Endothelial cell of umbilical vein (primary cell): ENCODE measurements around the gene CAMTA1.

Experiments used
- EZH2 ChIP-seq: IDR thresholded peaks from 2 replicates; pipeline ENCODE4 v1.6.1; 2012; ENCODE audit warnings: borderline replicate concordance, low read depth, mild to moderate bottlenecking, moderate library complexity, low read length, inconsistent platforms; ENCODE audit not compliant: severe bottlenecking
- GATA2 ChIP-seq: IDR thresholded peaks from 2 replicates; pipeline ENCODE4 v1.7.0; 2011; ENCODE audit warnings: low read depth, mild to moderate bottlenecking, moderate library complexity, mixed read lengths, low read length; ENCODE audit not compliant: insufficient read length, insufficient read depth
- JUN ChIP-seq: IDR thresholded peaks from 2 replicates; pipeline ENCODE4 v1.6.1; 2011; ENCODE audit warnings: borderline replicate concordance, low read depth; ENCODE audit not compliant: insufficient read length, insufficient read depth
- MYC ChIP-seq: IDR thresholded peaks from one replicate; pipeline ENCODE4 v1.6.1; 2011; ENCODE audit warnings: mild to moderate bottlenecking, low read depth, low read length
- POLR2A ChIP-seq: IDR thresholded peaks from 2 replicates; pipeline ENCODE4 v1.6.1; 2012; ENCODE audit warnings: low read depth, mild to moderate bottlenecking, control low read depth, low read length
- POLR2AphosphoS5 ChIP-seq: IDR thresholded peaks from 2 replicates; pipeline ENCODE4 v1.6.1; 2012; ENCODE audit warnings: low read depth, mild to moderate bottlenecking, control low read depth, low read length, moderate library complexity; ENCODE audit not compliant: insufficient read depth
- TF ChIP-seq, protein P1 (sequence below), 2 donors: IDR thresholded peaks; 1 replicate in 1 of 2; 2 replicates in 1 of 2; pipeline ENCODE4 v1.5.1; 2011; ENCODE audit warnings: low read length in 2 of 2, mild to moderate bottlenecking in 2 of 2, moderate library complexity in 2 of 2, control low read depth in 1 of 2, inconsistent platforms in 1 of 2, low read depth in 1 of 2; ENCODE audit not compliant: insufficient read depth in 1 of 2; ENCODE audit errors: extremely low read depth in 1 of 2
- TF ChIP-seq, protein P2 (sequence below): IDR thresholded peaks from 2 replicates; pipeline ENCODE4 v1.6.1; 2011; ENCODE audit not compliant: insufficient read depth, insufficient read length

DNA sequence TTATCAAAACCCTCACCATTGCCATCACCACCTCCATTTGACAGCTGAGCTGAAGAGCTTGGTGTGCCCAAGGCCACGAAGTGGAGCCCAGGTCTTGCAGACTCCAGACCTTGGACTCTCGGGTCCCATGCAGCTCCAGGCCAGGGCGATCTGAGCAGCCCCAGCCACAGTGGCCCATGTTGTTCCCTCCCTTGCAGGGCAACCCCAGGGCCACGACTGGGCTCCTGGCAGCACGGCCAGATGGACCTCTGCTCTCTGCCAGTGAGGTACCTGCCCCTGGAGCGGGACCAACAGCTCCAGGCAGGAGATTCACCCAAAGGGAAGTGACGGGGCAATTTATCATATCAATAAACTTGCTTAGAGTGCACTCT, 803.2 kb downstream of the CAMTA1 start:
- TF ChIP-seq, protein P1, sequence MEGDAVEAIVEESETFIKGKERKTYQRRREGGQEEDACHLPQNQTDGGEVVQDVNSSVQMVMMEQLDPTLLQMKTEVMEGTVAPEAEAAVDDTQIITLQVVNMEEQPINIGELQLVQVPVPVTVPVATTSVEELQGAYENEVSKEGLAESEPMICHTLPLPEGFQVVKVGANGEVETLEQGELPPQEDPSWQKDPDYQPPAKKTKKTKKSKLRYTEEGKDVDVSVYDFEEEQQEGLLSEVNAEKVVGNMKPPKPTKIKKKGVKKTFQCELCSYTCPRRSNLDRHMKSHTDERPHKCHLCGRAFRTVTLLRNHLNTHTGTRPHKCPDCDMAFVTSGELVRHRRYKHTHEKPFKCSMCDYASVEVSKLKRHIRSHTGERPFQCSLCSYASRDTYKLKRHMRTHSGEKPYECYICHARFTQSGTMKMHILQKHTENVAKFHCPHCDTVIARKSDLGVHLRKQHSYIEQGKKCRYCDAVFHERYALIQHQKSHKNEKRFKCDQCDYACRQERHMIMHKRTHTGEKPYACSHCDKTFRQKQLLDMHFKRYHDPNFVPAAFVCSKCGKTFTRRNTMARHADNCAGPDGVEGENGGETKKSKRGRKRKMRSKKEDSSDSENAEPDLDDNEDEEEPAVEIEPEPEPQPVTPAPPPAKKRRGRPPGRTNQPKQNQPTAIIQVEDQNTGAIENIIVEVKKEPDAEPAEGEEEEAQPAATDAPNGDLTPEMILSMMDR (IDR thresholded peaks at IDR 0.05; ENCODE audit: extremely low read depth in 1 of 2, insufficient read depth in 1 of 2, low read depth in 1 of 2, low read length in 2 of 2) = no peak
- TF ChIP-seq EZH2 = no peak
- TF ChIP-seq, protein P2, sequence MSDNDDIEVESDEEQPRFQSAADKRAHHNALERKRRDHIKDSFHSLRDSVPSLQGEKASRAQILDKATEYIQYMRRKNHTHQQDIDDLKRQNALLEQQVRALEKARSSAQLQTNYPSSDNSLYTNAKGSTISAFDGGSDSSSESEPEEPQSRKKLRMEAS = no peak
- TF ChIP-seq GATA2 = no peak
- TF ChIP-seq POLR2AphosphoS5 = no peak
- no peak for TF ChIP-seq MYC
- TF ChIP-seq POLR2A = no peak
- no peak for TF ChIP-seq JUN
